Activated T-helper 1 cell treated with anti-CD3 and anti-CD28 coated beads, Interleukin-2, amount 50 U/mL, for 16 hours (primary cell): Measurements from ENCODE around the gene GRK2.
A peak's percentile ranks its signal among the peaks of the same experiment; 100 is the strongest.
"Not testable (repeated sequence)": the region's sequence is repeated elsewhere in the genome, so short reads cannot be mapped to it uniquely, and the experiment has no call there.

ENCODE experiments used
- DNase-seq, 2 donors: peaks; one replicate each; pipeline ENCODE4 v3.0.0-alpha.2; 2020; ENCODE audit warnings: low read depth in 1 of 2, low spot score in 1 of 2

Gene GRK2

GRCh38 chr11:67253872-67254624, 12.2 kb upstream of the GRK2 start:
- no peak for DNase-seq

GRCh38 chr11:67254798-67255197, 11.5 kb upstream of the GRK2 start:
- no peak for DNase-seq

GRCh38 chr11:67255353-67255752, 10.9 kb upstream of the GRK2 start:
- no peak for DNase-seq

GRCh38 chr11:67255864-67256263, 10.4 kb upstream of the GRK2 start:
- DNase-seq = no peak

- no peak for DNase-seq
Observed at GRCh38 chr11:67256477-67257135, 9.7 kb upstream of the GRK2 start.

GRCh38 chr11:67260406-67260805, 5.9 kb upstream of the GRK2 start:
- DNase-seq = no peak

- not testable (repeated sequence) for DNase-seq
Observed at GRCh38 chr11:67260885-67261639, 5.2 kb upstream of the GRK2 start.

- DNase-seq = no peak
Observed at GRCh38 chr11:67261640-67261945, 4.7 kb upstream of the GRK2 start.

- DNase-seq = no peak
Observed at GRCh38 chr11:67261946-67262681, 4.2 kb upstream of the GRK2 start.

GRCh38 chr11:67262731-67263675, 3.3 kb upstream of the GRK2 start:
- DNase-seq = peak; percentile 60 to 63

- no peak for DNase-seq
Observed at GRCh38 chr11:67264260-67264659, 2.0 kb upstream of the GRK2 start.

GRCh38 chr11:67264877-67265632, 1.2 kb upstream of the GRK2 start:
- no peak for DNase-seq

GRCh38 chr11:67265633-67266448, 432 bp upstream of the GRK2 start:
- DNase-seq = peak; percentile 61 to 75

GRCh38 chr11:67267188-67268080, 1.2 kb downstream of the GRK2 start:
- no peak for DNase-seq

GRCh38 chr11:67268081-67268961, 2.0 kb downstream of the GRK2 start:
- DNase-seq = peak in 1 of 2 donors; percentile 37

- no peak for DNase-seq
Observed at GRCh38 chr11:67268962-67269268, 2.6 kb downstream of the GRK2 start.
